ENCODE data around the gene EFNA5. TPM values are rescaled to one million over a fixed set of nuclear protein-coding genes. Genes with fewer than 3 reads are reported as not detected.

The EFNA5 gene
- total RNA-seq, 2 donors from 2014 or later = 6.0 to 13.5 TPM

DNA sequence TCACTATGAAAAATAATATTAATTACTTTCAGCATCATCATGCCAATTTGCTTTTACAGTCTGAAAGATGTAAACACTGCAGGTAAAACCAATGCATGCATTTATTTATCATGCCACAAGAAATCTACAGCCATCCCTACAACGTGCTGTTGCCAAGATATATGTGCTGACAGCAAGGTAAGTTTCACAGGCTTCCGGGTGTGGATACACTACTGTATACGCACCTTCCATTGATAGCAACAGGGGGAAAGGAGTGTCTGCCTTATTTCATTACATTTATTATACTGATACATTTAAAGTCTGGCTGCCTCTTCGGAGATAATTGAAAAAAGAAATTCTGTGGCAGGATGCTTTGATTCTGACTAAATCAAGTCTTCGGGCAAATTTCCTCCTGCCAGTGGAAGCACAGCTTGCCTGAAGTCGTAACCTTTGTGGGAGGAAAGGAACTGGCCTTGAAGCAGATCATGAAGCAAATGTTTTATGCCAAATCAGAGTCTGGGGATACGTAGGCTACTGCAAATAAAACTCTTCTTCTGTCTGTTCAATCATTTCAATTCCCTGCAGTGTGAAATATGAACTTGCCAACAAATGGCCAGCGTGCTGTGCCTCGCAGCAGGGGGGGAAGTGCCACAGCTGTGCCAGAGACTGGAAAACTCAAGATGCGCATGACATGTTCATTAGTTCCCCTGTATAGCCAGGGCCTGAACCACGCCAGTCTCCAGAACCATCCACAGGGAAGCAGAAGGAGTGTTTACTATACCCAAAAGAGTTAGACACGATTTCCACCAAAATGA, 268.1 kb downstream of the EFNA5 start:
- Histone ChIP-seq H3K4me1 (ENCODE audit: control insufficient read depth in 1 of 2, low read depth in 2 of 2) (peaks cover 0 to 12% of the 10 kb centered on the region in 2 donors), H3K36me3 (no peaks in the 10 kb centered on the region), H3K9me3 (no peaks in the 10 kb centered on the region), H3K27ac (no peak overlapping the region), H3K4me3 (no peak overlapping the region), H3K27me3 (replicated peaks; ENCODE audit: insufficient read depth) (no peaks in the 10 kb centered on the region)
- ATAC-seq (ENCODE audit: insufficient number of reproducible peaks, low FRiP score, low read depth) = no peak
- TF ChIP-seq, protein P1, sequence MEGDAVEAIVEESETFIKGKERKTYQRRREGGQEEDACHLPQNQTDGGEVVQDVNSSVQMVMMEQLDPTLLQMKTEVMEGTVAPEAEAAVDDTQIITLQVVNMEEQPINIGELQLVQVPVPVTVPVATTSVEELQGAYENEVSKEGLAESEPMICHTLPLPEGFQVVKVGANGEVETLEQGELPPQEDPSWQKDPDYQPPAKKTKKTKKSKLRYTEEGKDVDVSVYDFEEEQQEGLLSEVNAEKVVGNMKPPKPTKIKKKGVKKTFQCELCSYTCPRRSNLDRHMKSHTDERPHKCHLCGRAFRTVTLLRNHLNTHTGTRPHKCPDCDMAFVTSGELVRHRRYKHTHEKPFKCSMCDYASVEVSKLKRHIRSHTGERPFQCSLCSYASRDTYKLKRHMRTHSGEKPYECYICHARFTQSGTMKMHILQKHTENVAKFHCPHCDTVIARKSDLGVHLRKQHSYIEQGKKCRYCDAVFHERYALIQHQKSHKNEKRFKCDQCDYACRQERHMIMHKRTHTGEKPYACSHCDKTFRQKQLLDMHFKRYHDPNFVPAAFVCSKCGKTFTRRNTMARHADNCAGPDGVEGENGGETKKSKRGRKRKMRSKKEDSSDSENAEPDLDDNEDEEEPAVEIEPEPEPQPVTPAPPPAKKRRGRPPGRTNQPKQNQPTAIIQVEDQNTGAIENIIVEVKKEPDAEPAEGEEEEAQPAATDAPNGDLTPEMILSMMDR (IDR thresholded peaks at IDR 0.05) = no peak
- no peak for DNase-seq (ENCODE audit: low spot score)

DNA sequence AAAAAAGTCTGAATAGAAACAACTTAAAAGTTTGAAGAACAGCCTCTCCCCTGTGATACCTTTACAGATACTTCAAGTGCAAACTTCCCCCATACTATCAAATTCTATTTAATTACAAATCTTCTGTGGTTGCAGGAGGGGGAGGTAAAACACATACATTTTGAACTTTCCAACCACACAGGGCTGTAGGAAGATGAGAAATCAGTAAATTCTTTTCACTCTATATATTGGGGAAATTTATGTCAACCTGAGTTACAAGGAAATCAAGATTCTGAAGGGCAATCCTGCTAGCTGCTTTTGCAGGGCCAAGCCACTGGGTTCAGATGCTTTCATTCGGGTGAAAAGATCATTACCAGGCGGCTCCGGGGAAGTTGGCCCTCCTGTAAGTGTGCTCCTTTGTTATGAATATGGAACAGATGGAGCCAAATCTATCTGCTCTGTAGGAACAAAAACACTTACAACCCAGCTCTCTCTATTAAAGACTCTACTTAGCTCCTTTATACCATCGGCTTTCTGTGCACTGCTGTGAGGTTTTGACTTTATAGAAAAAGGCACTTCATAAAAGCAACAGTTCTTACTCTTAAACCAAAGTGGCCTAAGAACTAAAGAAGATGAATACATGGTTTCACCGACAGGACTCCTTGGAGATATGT, 269.1 kb downstream of the EFNA5 start:
- ATAC-seq (ENCODE audit: insufficient number of reproducible peaks, low FRiP score, low read depth) = no peak
- DNase-seq (ENCODE audit: low spot score) = no peak

DNA sequence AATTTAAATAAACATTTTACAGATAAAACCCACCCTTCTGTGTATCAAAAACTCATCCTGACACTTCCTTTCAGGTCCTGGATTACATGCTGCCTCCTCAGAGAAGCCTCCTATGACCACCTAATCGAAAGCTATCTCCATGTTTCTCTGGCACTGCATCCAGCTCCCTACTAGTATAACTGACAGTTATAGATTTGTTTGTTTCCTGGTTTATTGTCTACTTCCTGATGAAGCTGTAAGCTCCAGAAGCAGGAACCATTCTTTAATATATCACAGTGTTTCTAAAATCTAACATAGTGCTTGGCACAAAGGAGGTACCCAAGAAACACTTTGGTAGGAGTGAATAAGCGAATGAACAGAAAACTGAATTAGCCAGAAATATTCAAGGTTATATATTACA, 270.4 kb downstream of the EFNA5 start:
- Histone ChIP-seq H3K4me1 (ENCODE audit: control insufficient read depth in 1 of 2, low read depth in 2 of 2) (peaks cover 0 to 11% of the 10 kb centered on the region in 2 donors), H3K36me3 (no peaks in the 10 kb centered on the region), H3K4me3 (no peak overlapping the region), H3K27ac (no peak overlapping the region), H3K9me3 (no peaks in the 10 kb centered on the region), H3K27me3 (replicated peaks; ENCODE audit: insufficient read depth) (no peaks in the 10 kb centered on the region)
- TF ChIP-seq, protein P1 (IDR thresholded peaks at IDR 0.05) = no peak
- DNase-seq (ENCODE audit: low spot score) (no peak), ATAC-seq (ENCODE audit: insufficient number of reproducible peaks, low FRiP score, low read depth) (no peak)

More for the DNA sequence above, 269.1 kb downstream of the EFNA5 start:
- TF ChIP-seq, protein P1 (IDR thresholded peaks at IDR 0.05) = no peak
- H3K27ac ChIP-seq = no peak overlapping the region
- H3K9me3 ChIP-seq = no peaks in the 10 kb centered on the region
- H3K36me3 ChIP-seq = no peaks in the 10 kb centered on the region
- no peaks in the 10 kb centered on the region for H3K27me3 ChIP-seq (replicated peaks; ENCODE audit: insufficient read depth)
- no peak overlapping the region for H3K4me3 ChIP-seq
- H3K4me1 ChIP-seq (ENCODE audit: control insufficient read depth in 1 of 2, low read depth in 2 of 2) = peaks cover 0 to 12% of the 10 kb centered on the region in 2 donors

DNA sequence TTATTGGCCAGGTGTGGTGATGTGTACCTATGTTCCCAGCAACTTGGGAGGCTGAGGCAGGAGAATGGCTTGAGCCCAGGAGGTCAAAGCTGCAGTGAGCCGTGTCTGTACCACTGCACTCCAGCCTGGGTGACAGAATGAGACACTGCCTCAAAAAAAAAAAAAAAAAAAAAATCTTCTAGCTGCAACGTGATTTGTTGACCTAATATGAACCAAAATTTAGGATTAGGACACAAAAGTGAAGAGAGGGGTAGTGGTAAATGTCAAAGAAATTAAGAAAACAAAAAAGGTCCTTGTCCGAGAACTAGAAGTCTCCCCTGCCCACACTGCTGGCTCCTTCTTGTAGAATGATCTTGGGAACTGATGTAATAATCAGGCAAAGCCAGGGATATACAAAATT, 272.0 kb downstream of the EFNA5 start:
- TF ChIP-seq, protein P1 (IDR thresholded peaks at IDR 0.05) = no peak
- no peaks in the 10 kb centered on the region for H3K4me1 ChIP-seq (ENCODE audit: control insufficient read depth in 1 of 2, low read depth in 2 of 2)
- no peak for DNase-seq (ENCODE audit: low spot score)
- H3K4me3 ChIP-seq = no peak overlapping the region
- no peaks in the 10 kb centered on the region for H3K9me3 ChIP-seq
- ATAC-seq (ENCODE audit: insufficient number of reproducible peaks, low FRiP score, low read depth) = no peak
- H3K36me3 ChIP-seq = no peaks in the 10 kb centered on the region
- H3K27ac ChIP-seq = no peak overlapping the region
- H3K27me3 ChIP-seq (replicated peaks; ENCODE audit: insufficient read depth) = no peaks in the 10 kb centered on the region

DNA sequence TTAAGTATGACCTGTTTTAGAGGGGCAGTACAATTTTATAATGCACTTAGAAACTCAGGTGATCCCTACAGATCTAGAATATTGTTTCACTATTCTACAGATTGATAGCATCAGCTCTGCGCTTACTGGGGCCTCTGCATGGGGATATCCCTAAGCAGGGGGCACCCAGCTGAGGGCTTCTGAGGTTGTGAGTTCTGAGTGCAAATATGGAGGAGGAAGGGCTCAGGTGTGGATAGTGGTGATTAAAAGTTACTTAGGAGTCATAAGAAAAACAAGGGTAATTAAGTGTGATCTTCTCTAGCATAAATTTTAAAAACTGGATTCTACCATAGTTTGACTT, 274.4 kb downstream of the EFNA5 start:
- DNase-seq (ENCODE audit: low spot score) (no peak), ATAC-seq (ENCODE audit: insufficient number of reproducible peaks, low FRiP score, low read depth) (no peak)
- Histone ChIP-seq H3K27ac (no peak overlapping the region), H3K4me1 (ENCODE audit: control insufficient read depth in 1 of 2, low read depth in 2 of 2) (no peaks in the 10 kb centered on the region), H3K4me3 (no peak overlapping the region), H3K27me3 (replicated peaks; ENCODE audit: insufficient read depth) (no peaks in the 10 kb centered on the region), H3K9me3 (no peaks in the 10 kb centered on the region), H3K36me3 (no peaks in the 10 kb centered on the region)
- TF ChIP-seq, protein P1 (IDR thresholded peaks at IDR 0.05) = no peak
